Mucosa of descending colon (tissue), 3 donors: ENCODE measurements around the gene RGS7. TPM values are rescaled to one million over a fixed set of nuclear protein-coding genes. Genes with fewer than 3 reads are reported as not detected.
"Not testable (repeated sequence)": the region's sequence is repeated elsewhere in the genome, so short reads cannot be mapped to it uniquely, and the experiment has no call there.

ENCODE experiments used
- ATAC-seq: fragments of 200-7000 bp; cut with Tn5 transposase; one replicate; pipeline ENCODE4 v1.9.1; 2020; ENCODE audit warnings: mild to moderate bottlenecking, moderate library complexity
- DNase-seq, 3 donors: peaks; one replicate each; pipeline ENCODE4 v3.0.0-alpha.2; 2020
- H3K36me3 ChIP-seq: fragments of 200-600 bp; one replicate; pipeline ENCODE4 v1.8.0; 2021; ENCODE audit warnings: low read depth, mild to moderate bottlenecking
- H3K4me1 ChIP-seq: fragments of 200-600 bp; one replicate; pipeline ENCODE4 v1.8.0; 2021; ENCODE audit warnings: low read depth, mild to moderate bottlenecking
- H3K4me3 ChIP-seq: fragments of 200-600 bp; one replicate; pipeline ENCODE4 v1.8.0; 2021; ENCODE audit warnings: mild to moderate bottlenecking
- H3K9me3 ChIP-seq: fragments of 200-600 bp; one replicate; pipeline ENCODE4 v1.8.0; 2021; ENCODE audit warnings: mild to moderate bottlenecking
- CTCF ChIP-seq: fragments of 200-600 bp; IDR thresholded peaks from one replicate; pipeline ENCODE4 v1.8.0; 2022; ENCODE audit warnings: antibody characterized with exemption, mild to moderate bottlenecking
- intact Hi-C, 2 donors: fragments of 100-400 bp; cut with DNase I in 1 of 2; cut with micrococcal nuclease in 1 of 2; formaldehyde crosslinking; loops; one replicate each; pipeline versions ENCODE4 v1.11.0 to v1.11.1; 2022; cut with DNase I, micrococcal nuclease
- total RNA-seq, 3 donors: library from RNA; stranded (reverse); fragmentation: NEBNext Ultra II Directional in 2 of 3; extraction: Animal tissue kit (Norgen Biotek cat#: 25700) in 2 of 3; gene quantifications; one replicate each; pipeline versions ENCODE4 v1.2.1 to v1.2.4, GENCODE V29; 2021 to 2023
- donor health status: DM: no; HTN: no; CAD: no; lungs with moderate emphysema.
- donor health status: DM: no; HTN: no; CAD: no.
- donor health status: DM: no; HTN: yes; CAD: no.

RGS7 gene
- total RNA-seq, 3 donors from 2014 or later, result 0.51 TPM; not detected in 2

- DNase-seq (no peak), ATAC-seq (no peak)
- TF ChIP-seq CTCF, result no peak
- no peaks in the 10 kb centered on the region for H3K36me3 ChIP-seq
- no peaks in the 10 kb centered on the region for H3K4me1 ChIP-seq
- no peaks in the 10 kb centered on the region for H3K9me3 ChIP-seq
- intact Hi-C loops, result no loop called here
- H3K4me3 ChIP-seq, result no peak overlapping the region
These were observed 213.1 kb downstream of the RGS7 start for GRCh38 chr1:241143765-241144442.

DNA sequence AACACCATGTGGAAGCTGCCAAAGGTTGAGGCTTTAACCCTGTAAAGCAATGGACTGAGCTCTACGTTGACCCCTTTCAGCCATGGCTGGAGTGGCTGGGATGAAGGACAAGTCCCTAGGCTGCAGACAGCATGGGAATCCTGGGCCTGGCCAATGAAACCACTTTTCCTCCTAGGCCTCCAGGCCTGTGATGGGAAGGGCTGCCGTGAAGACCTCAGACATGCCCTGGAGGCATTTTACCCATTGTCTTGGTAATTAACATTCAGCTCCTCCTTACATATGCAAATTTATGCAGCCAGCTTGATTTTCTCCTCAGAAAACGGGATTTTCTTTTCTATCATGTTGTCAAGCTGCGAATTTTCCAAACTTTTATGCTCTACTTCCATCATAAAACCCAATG, 214.5 kb downstream of the RGS7 start:
- no peak for TF ChIP-seq CTCF
- H3K36me3 ChIP-seq, result no peaks in the 10 kb centered on the region
- DNase-seq (no peak), ATAC-seq (no peak)
- intact Hi-C loops, result no loop called here
- no peaks in the 10 kb centered on the region for H3K9me3 ChIP-seq
- no peak overlapping the region for H3K4me3 ChIP-seq
- no peaks in the 10 kb centered on the region for H3K4me1 ChIP-seq

DNA sequence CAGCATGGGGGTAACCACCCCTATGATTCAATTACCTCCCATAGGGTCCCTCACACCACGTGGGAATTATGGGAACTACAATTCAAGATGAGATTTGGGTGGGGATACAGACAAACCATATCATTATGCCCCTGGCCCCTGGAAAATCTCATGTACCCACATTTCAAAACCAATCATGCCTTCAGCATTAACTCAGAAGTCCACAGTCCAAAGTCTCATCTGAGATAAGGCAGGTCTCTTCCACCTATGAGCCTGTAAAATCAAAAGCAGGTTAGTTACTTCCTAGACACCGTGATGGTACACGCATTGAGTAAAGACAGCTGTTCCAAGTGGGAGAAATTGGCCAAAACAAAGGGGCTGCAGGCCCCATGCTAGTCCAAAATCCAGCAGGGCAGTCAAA, 215.4 kb downstream of the RGS7 start:
- H3K9me3 ChIP-seq, H3K36me3 ChIP-seq, intact Hi-C loops, H3K4me1 ChIP-seq, H3K4me3 ChIP-seq, DNase-seq: not testable (repeated sequence)
- peak; percentile 47 for ATAC-seq

DNA sequence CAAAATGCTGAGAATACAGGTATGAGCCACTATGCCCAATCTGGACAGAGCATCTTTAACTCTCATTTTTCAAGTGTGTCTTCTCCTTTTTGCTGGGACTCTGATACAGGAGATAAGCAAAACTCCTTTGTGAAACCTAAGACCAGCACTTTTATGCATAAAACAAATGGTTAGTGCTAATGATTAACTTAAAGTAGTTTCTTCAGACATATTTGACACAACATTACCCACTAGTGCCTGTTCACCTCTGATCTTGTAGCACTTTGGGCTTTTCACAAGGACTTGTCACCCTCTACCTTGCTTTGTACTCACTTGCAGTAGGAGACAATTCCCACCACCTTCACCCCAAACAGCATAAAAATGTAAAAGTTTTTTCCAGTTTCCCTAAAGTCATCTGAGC, 216.3 kb downstream of the RGS7 start:
- DNase-seq (no peak), ATAC-seq (no peak)
- Histone ChIP-seq H3K36me3 (no peaks in the 10 kb centered on the region), H3K4me3 (no peak overlapping the region), H3K9me3 (no peaks in the 10 kb centered on the region), H3K4me1 (no peaks in the 10 kb centered on the region)
- TF ChIP-seq CTCF, result no peak
- intact Hi-C loops, result no loop called here

GRCh38 chr1:241139047-241139446, 218.0 kb downstream of the RGS7 start:
- DNase-seq (no peak), ATAC-seq (no peak)
- no peaks in the 10 kb centered on the region for H3K36me3 ChIP-seq
- intact Hi-C loops, result no loop called here
- H3K4me1 ChIP-seq, result no peaks in the 10 kb centered on the region
- H3K4me3 ChIP-seq, result no peak overlapping the region
- H3K9me3 ChIP-seq, result no peaks in the 10 kb centered on the region
- no peak for TF ChIP-seq CTCF

GRCh38 chr1:241138248-241138647, 218.8 kb downstream of the RGS7 start:
- intact Hi-C loops, result no loop called here
- no peaks in the 10 kb centered on the region for H3K4me1 ChIP-seq
- no peak overlapping the region for H3K4me3 ChIP-seq
- H3K36me3 ChIP-seq, result no peaks in the 10 kb centered on the region
- no peak for TF ChIP-seq CTCF
- ATAC-seq (no peak), DNase-seq (no peak)
- no peaks in the 10 kb centered on the region for H3K9me3 ChIP-seq
